ENCODE results near the gene MAPK14.

The MAPK14 gene

GRCh38 chr6:36056178-36056577, 28.6 kb downstream of the MAPK14 start:
- Histone ChIP-seq H3K9me3 (ENCODE audit: low read length) (no peaks in the 10 kb centered on the region), H3K4me1 (ENCODE audit: insufficient read depth, low read length, severe bottlenecking) (peaks cover 9% of the 10 kb centered on the region), H3K79me2 (ENCODE audit: insufficient read depth, low read length) (peaks cover 23% of the 10 kb centered on the region), H3K9me2 (ENCODE audit: low read depth, low read length) (no peaks in the 10 kb centered on the region), H4K20me1 (ENCODE audit: insufficient read depth, low read length) (no peaks in the 10 kb centered on the region), H3F3A (ENCODE audit: insufficient read depth, low read length) (0 out of 2 replicates have a peak, but pooled peaks cover 3% of the 10 kb centered on the region), H3K4me2 (ENCODE audit: low read length) (no peak overlapping the region), H2AFZ (ENCODE audit: low read length) (no peak overlapping the region), H3K9ac (ENCODE audit: low read length) (no peak overlapping the region), H3K27ac (ENCODE audit: low read depth, low read length, poor library complexity, severe bottlenecking) (no peak overlapping the region), H3K36me3 (ENCODE audit: insufficient read depth, low read length) (peaks cover 53% of the 10 kb centered on the region), H3K27me3 (ENCODE audit: insufficient read depth, low read length) (no peaks in the 10 kb centered on the region), H3K4me3 (ENCODE audit: low read depth, low read length, poor library complexity, severe bottlenecking) (no peak overlapping the region)
- TF ChIP-seq, protein P1, sequence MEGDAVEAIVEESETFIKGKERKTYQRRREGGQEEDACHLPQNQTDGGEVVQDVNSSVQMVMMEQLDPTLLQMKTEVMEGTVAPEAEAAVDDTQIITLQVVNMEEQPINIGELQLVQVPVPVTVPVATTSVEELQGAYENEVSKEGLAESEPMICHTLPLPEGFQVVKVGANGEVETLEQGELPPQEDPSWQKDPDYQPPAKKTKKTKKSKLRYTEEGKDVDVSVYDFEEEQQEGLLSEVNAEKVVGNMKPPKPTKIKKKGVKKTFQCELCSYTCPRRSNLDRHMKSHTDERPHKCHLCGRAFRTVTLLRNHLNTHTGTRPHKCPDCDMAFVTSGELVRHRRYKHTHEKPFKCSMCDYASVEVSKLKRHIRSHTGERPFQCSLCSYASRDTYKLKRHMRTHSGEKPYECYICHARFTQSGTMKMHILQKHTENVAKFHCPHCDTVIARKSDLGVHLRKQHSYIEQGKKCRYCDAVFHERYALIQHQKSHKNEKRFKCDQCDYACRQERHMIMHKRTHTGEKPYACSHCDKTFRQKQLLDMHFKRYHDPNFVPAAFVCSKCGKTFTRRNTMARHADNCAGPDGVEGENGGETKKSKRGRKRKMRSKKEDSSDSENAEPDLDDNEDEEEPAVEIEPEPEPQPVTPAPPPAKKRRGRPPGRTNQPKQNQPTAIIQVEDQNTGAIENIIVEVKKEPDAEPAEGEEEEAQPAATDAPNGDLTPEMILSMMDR (IDR thresholded peaks at IDR 0.05; ENCODE audit: low read length): no peak
- no peak for TF ChIP-seq EZH2 (IDR thresholded peaks at IDR 0.05; ENCODE audit: borderline replicate concordance, low read length)

DNA sequence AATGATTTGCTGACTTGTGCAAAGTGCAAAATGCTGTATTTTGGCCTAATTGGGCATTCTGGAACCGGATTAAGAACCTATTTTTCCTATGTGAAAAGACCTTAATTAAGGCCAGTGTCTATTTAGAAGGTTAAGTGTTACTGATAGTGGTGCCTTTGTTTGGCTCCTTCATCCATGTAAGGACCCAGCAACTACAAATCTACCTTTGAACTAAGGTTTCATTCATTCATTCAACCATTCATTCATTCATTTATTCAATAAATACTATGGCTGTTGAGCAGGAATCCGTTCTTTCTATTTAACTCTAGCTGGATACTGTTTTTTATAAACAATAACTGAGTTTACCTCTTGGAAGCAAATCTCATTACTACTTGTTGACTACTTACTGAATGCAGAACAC, 33.6 kb downstream of the MAPK14 start:
- Histone ChIP-seq H3K79me2 (ENCODE audit: insufficient read depth, low read length) (peaks cover 13% of the 10 kb centered on the region), H3K4me2 (ENCODE audit: low read length) (no peak overlapping the region), H3K36me3 (ENCODE audit: insufficient read depth, low read length) (peaks cover 51% of the 10 kb centered on the region), H3K27ac (ENCODE audit: low read depth, low read length, poor library complexity, severe bottlenecking) (no peak overlapping the region), H4K20me1 (ENCODE audit: insufficient read depth, low read length) (no peaks in the 10 kb centered on the region), H3K9me3 (ENCODE audit: low read length) (no peaks in the 10 kb centered on the region), H3K9ac (ENCODE audit: low read length) (no peak overlapping the region), H3F3A (ENCODE audit: insufficient read depth, low read length) (no peaks in the 10 kb centered on the region), H3K9me2 (ENCODE audit: low read depth, low read length) (no peaks in the 10 kb centered on the region), H2AFZ (ENCODE audit: low read length) (no peak overlapping the region), H3K27me3 (ENCODE audit: insufficient read depth, low read length) (no peaks in the 10 kb centered on the region), H3K4me1 (ENCODE audit: insufficient read depth, low read length, severe bottlenecking) (no peaks in the 10 kb centered on the region), H3K4me3 (ENCODE audit: low read depth, low read length, poor library complexity, severe bottlenecking) (no peak overlapping the region)
- TF ChIP-seq EZH2 (IDR thresholded peaks at IDR 0.05; ENCODE audit: borderline replicate concordance, low read length): no peak
- TF ChIP-seq, protein P1 (IDR thresholded peaks at IDR 0.05; ENCODE audit: low read length): no peak

DNA sequence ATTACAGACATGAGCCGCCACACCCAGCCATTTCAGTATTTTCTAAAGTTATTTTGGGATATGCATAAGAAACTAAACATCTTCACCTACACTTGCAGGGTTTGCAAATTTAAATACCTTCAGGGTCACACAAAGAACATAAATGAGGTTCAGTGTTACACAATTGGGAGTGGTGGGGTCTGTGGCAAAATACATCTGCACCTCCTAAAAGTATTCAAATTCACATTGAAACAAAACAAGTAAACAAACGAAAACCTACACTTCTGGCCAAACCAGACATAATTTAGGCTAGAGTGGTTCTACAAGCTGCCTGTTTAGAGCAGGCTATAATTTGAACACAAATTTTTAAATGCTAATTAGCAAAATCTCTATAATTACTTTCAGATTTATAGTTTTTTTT, 34.6 kb downstream of the MAPK14 start:
- TF ChIP-seq, protein P1 (IDR thresholded peaks at IDR 0.05; ENCODE audit: low read length): no peak
- TF ChIP-seq EZH2 (IDR thresholded peaks at IDR 0.05; ENCODE audit: borderline replicate concordance, low read length): no peak
- H3K9me3 ChIP-seq (ENCODE audit: low read length): no peaks in the 10 kb centered on the region
- no peaks in the 10 kb centered on the region for H3K4me1 ChIP-seq (ENCODE audit: insufficient read depth, low read length, severe bottlenecking)
- H3K9me2 ChIP-seq (ENCODE audit: low read depth, low read length): no peaks in the 10 kb centered on the region
- H3K4me2 ChIP-seq (ENCODE audit: low read length): no peak overlapping the region
- no peaks in the 10 kb centered on the region for H4K20me1 ChIP-seq (ENCODE audit: insufficient read depth, low read length)
- 0 out of 2 replicates have a peak, but pooled peaks cover 5% of the 10 kb centered on the region for H3K79me2 ChIP-seq (ENCODE audit: insufficient read depth, low read length)
- H3K27me3 ChIP-seq (ENCODE audit: insufficient read depth, low read length): no peaks in the 10 kb centered on the region
- H3K9ac ChIP-seq (ENCODE audit: low read length): no peak overlapping the region
- peaks cover 46% of the 10 kb centered on the region for H3K36me3 ChIP-seq (ENCODE audit: insufficient read depth, low read length)
- no peak overlapping the region for H3K4me3 ChIP-seq (ENCODE audit: low read depth, low read length, poor library complexity, severe bottlenecking)
- H3F3A ChIP-seq (ENCODE audit: insufficient read depth, low read length): no peaks in the 10 kb centered on the region
- H2AFZ ChIP-seq (ENCODE audit: low read length): no peak overlapping the region
- no peak overlapping the region for H3K27ac ChIP-seq (ENCODE audit: low read depth, low read length, poor library complexity, severe bottlenecking)
